Measurements from ENCODE around the gene NDC1. TPM values are rescaled to one million over a fixed set of nuclear protein-coding genes. Genes with fewer than 3 reads are reported as not detected.

NDC1 gene
- polyA plus RNA-seq, 1 donor (not counting 4 experiments of a cell fraction or from before 2014, with no cell fraction given), result 36.1 TPM

DNA sequence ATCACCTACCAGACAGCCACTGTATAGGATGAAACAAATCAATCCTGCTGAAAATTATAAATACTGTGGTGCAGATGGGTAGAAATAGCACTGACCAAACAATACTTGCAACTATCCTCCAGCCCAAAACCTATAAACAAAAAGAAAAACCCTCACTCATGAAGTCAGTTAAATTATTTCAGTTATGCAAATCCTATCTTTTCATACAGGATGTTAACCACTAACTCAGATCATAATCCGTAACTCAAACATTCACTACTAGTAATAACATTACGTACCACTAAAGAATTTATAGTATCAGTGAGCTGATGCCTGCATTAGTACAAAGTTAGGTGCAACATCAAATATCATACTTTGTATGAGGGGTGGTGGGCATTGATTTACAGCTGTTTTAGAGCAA lies 2.6 kb downstream of the NDC1 start:
- Histone ChIP-seq H3K9me1 (ENCODE audit: control insufficient read depth, extremely low read depth, insufficient read depth, low read length) (no peaks in the 10 kb centered on the region), H3K27me3 (ENCODE audit: control insufficient read depth, extremely low read depth, insufficient read depth, low read length) (no peaks in the 10 kb centered on the region), H3K4me3 (ENCODE audit: control insufficient read depth in 2 of 3, extremely low read depth in 1 of 3, insufficient read depth in 2 of 3, low read depth in 1 of 3, low read length in 3 of 3) (no peak overlapping the region), H2AFZ (ENCODE audit: control insufficient read depth, low read length) (no peak overlapping the region), H3K4me1 (ENCODE audit: control insufficient read depth, extremely low read depth, insufficient read depth, low read length) (peaks cover 10% of the 10 kb centered on the region), H3K36me3 (ENCODE audit: control insufficient read depth in 2 of 2, extremely low read depth in 1 of 2, insufficient read depth in 2 of 2, low read length in 2 of 2) (no peaks in the 10 kb centered on the region), H3K27ac (ENCODE audit: control insufficient read depth, insufficient read depth, low read length) (no peak overlapping the region), H4K20me1 (ENCODE audit: control insufficient read depth, extremely low read depth, insufficient read depth, low read length) (no peaks in the 10 kb centered on the region), H3K9me3 (ENCODE audit: control insufficient read depth, low read depth, low read length) (no peaks in the 10 kb centered on the region), H3K4me2 (ENCODE audit: control insufficient read depth, extremely low read depth, insufficient read depth, low read depth, low read length) (no peak overlapping the region), H3K79me2 (ENCODE audit: control insufficient read depth, insufficient read depth, low read length) (peaks cover 52% of the 10 kb centered on the region), H3K9ac (ENCODE audit: control insufficient read depth, extremely low read depth, insufficient read depth, low read length) (no peak overlapping the region)
- FAIRE-seq (no peak), DNase-seq (ENCODE audit: low read depth, low spot score) (no peak)
- TF ChIP-seq, protein P1, sequence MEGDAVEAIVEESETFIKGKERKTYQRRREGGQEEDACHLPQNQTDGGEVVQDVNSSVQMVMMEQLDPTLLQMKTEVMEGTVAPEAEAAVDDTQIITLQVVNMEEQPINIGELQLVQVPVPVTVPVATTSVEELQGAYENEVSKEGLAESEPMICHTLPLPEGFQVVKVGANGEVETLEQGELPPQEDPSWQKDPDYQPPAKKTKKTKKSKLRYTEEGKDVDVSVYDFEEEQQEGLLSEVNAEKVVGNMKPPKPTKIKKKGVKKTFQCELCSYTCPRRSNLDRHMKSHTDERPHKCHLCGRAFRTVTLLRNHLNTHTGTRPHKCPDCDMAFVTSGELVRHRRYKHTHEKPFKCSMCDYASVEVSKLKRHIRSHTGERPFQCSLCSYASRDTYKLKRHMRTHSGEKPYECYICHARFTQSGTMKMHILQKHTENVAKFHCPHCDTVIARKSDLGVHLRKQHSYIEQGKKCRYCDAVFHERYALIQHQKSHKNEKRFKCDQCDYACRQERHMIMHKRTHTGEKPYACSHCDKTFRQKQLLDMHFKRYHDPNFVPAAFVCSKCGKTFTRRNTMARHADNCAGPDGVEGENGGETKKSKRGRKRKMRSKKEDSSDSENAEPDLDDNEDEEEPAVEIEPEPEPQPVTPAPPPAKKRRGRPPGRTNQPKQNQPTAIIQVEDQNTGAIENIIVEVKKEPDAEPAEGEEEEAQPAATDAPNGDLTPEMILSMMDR (optimal IDR thresholded peaks at IDR 0.05 in 1 of 3, IDR thresholded peaks at IDR 0.05 in 1 of 3, conservative IDR thresholded peaks at IDR 0.05 in 1 of 3; ENCODE audit: extremely low read depth in 1 of 3, insufficient read depth in 2 of 3, low read length in 3 of 3), result no peak
- no peak for TF ChIP-seq EZH2 (IDR thresholded peaks at IDR 0.05; ENCODE audit: low read length)
- dilution Hi-C loops (cut with MboI; ENCODE audit: extremely low pct_ligation_motif_present, low sequenced_read_pairs), result no loop called here

DNA sequence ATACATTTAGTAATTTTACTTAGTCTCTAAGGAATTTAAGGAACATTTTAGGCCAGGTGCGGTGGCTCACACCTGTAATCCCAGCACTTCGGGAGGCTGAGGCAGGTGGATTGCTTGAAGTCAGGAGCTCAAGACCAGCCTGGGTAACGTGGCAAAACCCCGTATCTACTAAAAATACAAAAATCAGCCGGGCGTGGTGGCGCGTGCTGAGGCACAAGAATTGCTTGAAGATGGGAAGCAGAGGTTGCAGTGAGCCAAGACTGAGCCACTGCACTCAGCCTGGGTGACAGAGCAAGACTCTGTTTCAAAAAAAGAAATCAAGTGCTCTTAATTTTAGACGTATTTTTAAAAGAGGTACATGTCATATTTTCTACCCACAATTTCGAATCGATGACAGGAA lies 3.3 kb downstream of the NDC1 start:
- dilution Hi-C loops (cut with MboI; ENCODE audit: extremely low pct_ligation_motif_present, low sequenced_read_pairs), result no loop called here
- H4K20me1 ChIP-seq (ENCODE audit: control insufficient read depth, extremely low read depth, insufficient read depth, low read length), result no peaks in the 10 kb centered on the region
- H3K27me3 ChIP-seq (ENCODE audit: control insufficient read depth, extremely low read depth, insufficient read depth, low read length), result no peaks in the 10 kb centered on the region
- no peak overlapping the region for H3K27ac ChIP-seq (ENCODE audit: control insufficient read depth, insufficient read depth, low read length)
- FAIRE-seq, result no peak
- H3K4me3 ChIP-seq (ENCODE audit: control insufficient read depth in 2 of 3, extremely low read depth in 1 of 3, insufficient read depth in 2 of 3, low read depth in 1 of 3, low read length in 3 of 3), result no peak overlapping the region
- H3K4me2 ChIP-seq (ENCODE audit: control insufficient read depth, extremely low read depth, insufficient read depth, low read depth, low read length), result no peak overlapping the region
- no peaks in the 10 kb centered on the region for H3K9me3 ChIP-seq (ENCODE audit: control insufficient read depth, low read depth, low read length)
- DNase-seq (ENCODE audit: low read depth, low spot score), result no peak
- no peak overlapping the region for H2AFZ ChIP-seq (ENCODE audit: control insufficient read depth, low read length)
- TF ChIP-seq, protein P1 (optimal IDR thresholded peaks at IDR 0.05 in 1 of 3, IDR thresholded peaks at IDR 0.05 in 1 of 3, conservative IDR thresholded peaks at IDR 0.05 in 1 of 3; ENCODE audit: extremely low read depth in 1 of 3, insufficient read depth in 2 of 3, low read length in 3 of 3), result no peak
- TF ChIP-seq EZH2 (IDR thresholded peaks at IDR 0.05; ENCODE audit: low read length), result no peak
- peaks cover 10% of the 10 kb centered on the region for H3K4me1 ChIP-seq (ENCODE audit: control insufficient read depth, extremely low read depth, insufficient read depth, low read length)
- peaks cover 52% of the 10 kb centered on the region for H3K79me2 ChIP-seq (ENCODE audit: control insufficient read depth, insufficient read depth, low read length)
- no peaks in the 10 kb centered on the region for H3K9me1 ChIP-seq (ENCODE audit: control insufficient read depth, extremely low read depth, insufficient read depth, low read length)
- H3K36me3 ChIP-seq (ENCODE audit: control insufficient read depth in 2 of 2, extremely low read depth in 1 of 2, insufficient read depth in 2 of 2, low read length in 2 of 2), result peaks cover 0 to 1% of the 10 kb centered on the region in 2 experiments
- no peak overlapping the region for H3K9ac ChIP-seq (ENCODE audit: control insufficient read depth, extremely low read depth, insufficient read depth, low read length)
